GM12874 (cell line): ENCODE results near the gene CARF.

Experiments used
- CTCF ChIP-seq: IDR thresholded peaks from 2 replicates; pipeline ENCODE4 v1.5.1; 2011; ENCODE audit warnings: low read depth, mild to moderate bottlenecking, control low read depth, low read length, moderate library complexity; ENCODE audit not compliant: insufficient read depth

CARF gene

GRCh38 chr2:202950592-202950991 lies 38.5 kb downstream of the CARF start:
- no peak for TF ChIP-seq CTCF

- no peak for TF ChIP-seq CTCF
Measured at GRCh38 chr2:202960524-202960923, 48.4 kb downstream of the CARF start.

GRCh38 chr2:202963712-202964111 lies 51.6 kb downstream of the CARF start:
- TF ChIP-seq CTCF = no peak

GRCh38 chr2:202965810-202966460 lies 53.9 kb downstream of the CARF start:
- TF ChIP-seq CTCF = no peak

- TF ChIP-seq CTCF = no peak
Measured at GRCh38 chr2:202976809-202977208, 64.7 kb downstream of the CARF start.

GRCh38 chr2:202982779-202983491 lies 70.9 kb downstream of the CARF start:
- no peak for TF ChIP-seq CTCF

GRCh38 chr2:202989749-202990148 lies 77.7 kb downstream of the CARF start:
- no peak for TF ChIP-seq CTCF
